DOHH2 (cell line): ENCODE measurements around the gene SLMAP.

Experiments used
- EZH2phosphoT487 ChIP-seq: fragments of 200-600 bp; sonication (generic); IDR thresholded peaks from 2 replicates; pipeline ENCODE4 v1.6.1; 2017; ENCODE audit warnings: borderline replicate concordance, mild to moderate bottlenecking, antibody characterized with exemption, low read length, moderate library complexity, mixed read lengths
- TF ChIP-seq, protein P1 (sequence below): fragments of 200-600 bp; sonication (generic); IDR thresholded peaks from one replicate; pipeline ENCODE4 v1.5.1; 2014; ENCODE audit warnings: antibody characterized with exemption, mild to moderate bottlenecking, low read depth, low read length; ENCODE audit not compliant: poor library complexity, severe bottlenecking

- TF ChIP-seq, protein P1, sequence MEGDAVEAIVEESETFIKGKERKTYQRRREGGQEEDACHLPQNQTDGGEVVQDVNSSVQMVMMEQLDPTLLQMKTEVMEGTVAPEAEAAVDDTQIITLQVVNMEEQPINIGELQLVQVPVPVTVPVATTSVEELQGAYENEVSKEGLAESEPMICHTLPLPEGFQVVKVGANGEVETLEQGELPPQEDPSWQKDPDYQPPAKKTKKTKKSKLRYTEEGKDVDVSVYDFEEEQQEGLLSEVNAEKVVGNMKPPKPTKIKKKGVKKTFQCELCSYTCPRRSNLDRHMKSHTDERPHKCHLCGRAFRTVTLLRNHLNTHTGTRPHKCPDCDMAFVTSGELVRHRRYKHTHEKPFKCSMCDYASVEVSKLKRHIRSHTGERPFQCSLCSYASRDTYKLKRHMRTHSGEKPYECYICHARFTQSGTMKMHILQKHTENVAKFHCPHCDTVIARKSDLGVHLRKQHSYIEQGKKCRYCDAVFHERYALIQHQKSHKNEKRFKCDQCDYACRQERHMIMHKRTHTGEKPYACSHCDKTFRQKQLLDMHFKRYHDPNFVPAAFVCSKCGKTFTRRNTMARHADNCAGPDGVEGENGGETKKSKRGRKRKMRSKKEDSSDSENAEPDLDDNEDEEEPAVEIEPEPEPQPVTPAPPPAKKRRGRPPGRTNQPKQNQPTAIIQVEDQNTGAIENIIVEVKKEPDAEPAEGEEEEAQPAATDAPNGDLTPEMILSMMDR, result no peak
- TF ChIP-seq EZH2phosphoT487, result no peak
Measured at GRCh38 chr3:57957824-57958223, 201.7 kb downstream of the SLMAP start.
